Loucy (cell line): ENCODE data around the gene ACOXL.

Experiments
- EZH2phosphoT487 ChIP-seq: fragments of 200-600 bp; IDR thresholded peaks from 2 replicates; pipeline ENCODE4 v1.6.1; 2018; ENCODE audit warnings: antibody characterized with exemption, mild to moderate bottlenecking, moderate library complexity, borderline replicate concordance
- TF ChIP-seq, protein P1 (sequence below): fragments of 200-600 bp; sonication (generic); conservative IDR thresholded peaks from 2 replicates; pipeline ENCODE4 v1.5.1; 2014; ENCODE audit warnings: mild to moderate bottlenecking, antibody characterized with exemption, low read length

GRCh38 chr2:110851531-110851930 lies 119.2 kb downstream of the ACOXL start:
- TF ChIP-seq, protein P1, sequence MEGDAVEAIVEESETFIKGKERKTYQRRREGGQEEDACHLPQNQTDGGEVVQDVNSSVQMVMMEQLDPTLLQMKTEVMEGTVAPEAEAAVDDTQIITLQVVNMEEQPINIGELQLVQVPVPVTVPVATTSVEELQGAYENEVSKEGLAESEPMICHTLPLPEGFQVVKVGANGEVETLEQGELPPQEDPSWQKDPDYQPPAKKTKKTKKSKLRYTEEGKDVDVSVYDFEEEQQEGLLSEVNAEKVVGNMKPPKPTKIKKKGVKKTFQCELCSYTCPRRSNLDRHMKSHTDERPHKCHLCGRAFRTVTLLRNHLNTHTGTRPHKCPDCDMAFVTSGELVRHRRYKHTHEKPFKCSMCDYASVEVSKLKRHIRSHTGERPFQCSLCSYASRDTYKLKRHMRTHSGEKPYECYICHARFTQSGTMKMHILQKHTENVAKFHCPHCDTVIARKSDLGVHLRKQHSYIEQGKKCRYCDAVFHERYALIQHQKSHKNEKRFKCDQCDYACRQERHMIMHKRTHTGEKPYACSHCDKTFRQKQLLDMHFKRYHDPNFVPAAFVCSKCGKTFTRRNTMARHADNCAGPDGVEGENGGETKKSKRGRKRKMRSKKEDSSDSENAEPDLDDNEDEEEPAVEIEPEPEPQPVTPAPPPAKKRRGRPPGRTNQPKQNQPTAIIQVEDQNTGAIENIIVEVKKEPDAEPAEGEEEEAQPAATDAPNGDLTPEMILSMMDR = no peak
- no peak for TF ChIP-seq EZH2phosphoT487
